GM12892 (cell line): ENCODE measurements around the gene CNTN4.

ENCODE experiments used
- POLR2A ChIP-seq: IDR thresholded peaks from 2 replicates; pipeline ENCODE4 v1.6.1; 2011; ENCODE audit warnings: low read depth, low read length, control low read depth
- POLR2AphosphoS5 ChIP-seq: IDR thresholded peaks from 2 replicates; pipeline ENCODE4 v1.6.1; 2011; ENCODE audit warnings: low read depth, low read length, control low read depth
- TAF1 ChIP-seq: IDR thresholded peaks from 2 replicates; pipeline ENCODE4 v1.6.1; 2011; ENCODE audit warnings: low read depth, mild to moderate bottlenecking, control low read depth, low read length, borderline replicate concordance

GRCh38 chr3:2934541-2934940, 835.9 kb downstream of the CNTN4 start:
- TF ChIP-seq POLR2A = no peak
- TF ChIP-seq POLR2AphosphoS5 = no peak
- no peak for TF ChIP-seq TAF1
